Peyer's patch (tissue), 4 donors: Measurements from ENCODE around the gene CDCA4.

Source experiments
- CTCF ChIP-seq, 6 experiments: fragments of 450-650 bp in 4 of 6; fragments of 200-600 bp in 2 of 6; sonication (generic) in 1 of 6; IDR thresholded peaks; one replicate each; pipeline ENCODE4 v1.5.1; 2017 to 2019; ENCODE audit warnings: antibody characterized with exemption in 6 of 6, mild to moderate bottlenecking in 3 of 6, moderate library complexity in 1 of 6
- POLR2A ChIP-seq, 2 donors: fragments of 450-650 bp; IDR thresholded peaks; one replicate each; pipeline ENCODE4 v1.5.1; 2017; ENCODE audit warnings: antibody characterized with exemption in 2 of 2, mild to moderate bottlenecking in 2 of 2, moderate library complexity in 2 of 2

- no peak for TF ChIP-seq POLR2A (IDR thresholded peaks at IDR 0.05)
- TF ChIP-seq CTCF (IDR thresholded peaks at IDR 0.05), result no peak
Observed at GRCh38 chr14:105034315-105035039, 13.6 kb upstream of the CDCA4 start.
